Measurements from ENCODE around the gene ADAMTS15. TPM values are rescaled to one million over a fixed set of nuclear protein-coding genes. Genes with fewer than 3 reads are reported as not detected.

ADAMTS15 gene
- total RNA-seq, 4 donors from 2014 or later: 8.4 to 11.8 (median 9.5) TPM

DNA sequence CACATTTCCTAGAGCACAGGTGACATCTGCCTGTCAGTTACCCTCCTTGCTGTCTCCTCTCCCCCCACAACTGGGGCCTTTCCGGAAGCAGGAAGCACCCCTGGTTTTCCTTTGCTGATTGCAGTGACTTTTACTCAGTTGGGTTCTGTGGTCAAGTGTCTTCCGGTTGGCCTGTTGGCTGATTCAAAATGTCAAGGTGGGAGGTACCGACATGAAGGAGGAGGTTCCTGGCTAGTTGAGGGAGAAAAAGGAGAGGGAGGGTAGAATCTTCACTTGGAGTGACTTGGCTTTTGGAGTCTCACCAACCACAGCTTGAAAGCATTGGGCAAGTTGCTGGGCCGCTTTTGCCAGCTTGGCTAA is 9.3 kb upstream of the ADAMTS15 start:
- Histone ChIP-seq H3K27ac (no peak overlapping the region), H3K4me1 (peaks cover 0 to 17% (median 2%) of the 10 kb centered on the region in 3 donors), H3K4me3 (no peak overlapping the region), H3K9me3 (no peaks in the 10 kb centered on the region), H3K36me3 (no peaks in the 10 kb centered on the region), H3K27me3 (no peaks in the 10 kb centered on the region)
- WGBS, 2 donors (ENCODE audit: low coverage in 1 of 2): 87 to 93% methylated on average over 3 of the region's 4 CpGs
- no peak for ATAC-seq
- TF ChIP-seq EP300 (IDR thresholded peaks at IDR 0.05) (no peak), POLR2AphosphoS5 (IDR thresholded peaks at IDR 0.05) (no peak), POLR2A (IDR thresholded peaks at IDR 0.05) (no peak)
- TF ChIP-seq, protein P1, sequence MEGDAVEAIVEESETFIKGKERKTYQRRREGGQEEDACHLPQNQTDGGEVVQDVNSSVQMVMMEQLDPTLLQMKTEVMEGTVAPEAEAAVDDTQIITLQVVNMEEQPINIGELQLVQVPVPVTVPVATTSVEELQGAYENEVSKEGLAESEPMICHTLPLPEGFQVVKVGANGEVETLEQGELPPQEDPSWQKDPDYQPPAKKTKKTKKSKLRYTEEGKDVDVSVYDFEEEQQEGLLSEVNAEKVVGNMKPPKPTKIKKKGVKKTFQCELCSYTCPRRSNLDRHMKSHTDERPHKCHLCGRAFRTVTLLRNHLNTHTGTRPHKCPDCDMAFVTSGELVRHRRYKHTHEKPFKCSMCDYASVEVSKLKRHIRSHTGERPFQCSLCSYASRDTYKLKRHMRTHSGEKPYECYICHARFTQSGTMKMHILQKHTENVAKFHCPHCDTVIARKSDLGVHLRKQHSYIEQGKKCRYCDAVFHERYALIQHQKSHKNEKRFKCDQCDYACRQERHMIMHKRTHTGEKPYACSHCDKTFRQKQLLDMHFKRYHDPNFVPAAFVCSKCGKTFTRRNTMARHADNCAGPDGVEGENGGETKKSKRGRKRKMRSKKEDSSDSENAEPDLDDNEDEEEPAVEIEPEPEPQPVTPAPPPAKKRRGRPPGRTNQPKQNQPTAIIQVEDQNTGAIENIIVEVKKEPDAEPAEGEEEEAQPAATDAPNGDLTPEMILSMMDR (IDR thresholded peaks at IDR 0.05): no peak

DNA sequence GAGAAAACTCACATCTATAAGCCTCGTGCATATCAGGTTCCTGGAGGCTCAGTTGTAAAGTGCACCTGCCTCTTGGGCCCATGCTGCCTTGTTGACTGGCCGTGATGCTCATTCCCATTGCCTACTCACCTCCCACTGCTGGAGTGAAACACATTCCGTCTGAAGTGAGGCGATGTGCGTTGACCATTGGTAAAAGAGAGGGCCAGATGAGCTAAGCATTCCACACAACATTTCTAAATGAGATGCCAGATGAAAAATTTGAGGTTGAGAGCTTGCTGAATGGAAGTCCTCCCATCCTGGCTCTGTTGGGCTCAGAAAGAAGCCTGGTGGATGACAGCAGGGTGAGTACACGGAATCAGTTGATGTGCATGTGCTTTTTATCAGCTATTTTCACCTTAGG is 8.6 kb upstream of the ADAMTS15 start:
- Histone ChIP-seq H3K27ac (no peak overlapping the region), H3K4me3 (no peak overlapping the region), H3K4me1 (peaks cover 0 to 12% (median 0%) of the 10 kb centered on the region in 3 donors), H3K9me3 (no peaks in the 10 kb centered on the region), H3K36me3 (no peaks in the 10 kb centered on the region), H3K27me3 (no peaks in the 10 kb centered on the region)
- TF ChIP-seq, protein P1 (IDR thresholded peaks at IDR 0.05): no peak
- ATAC-seq: no peak
- WGBS, 2 donors (ENCODE audit: low coverage in 1 of 2): 63 to 96% methylated on average over 3 to 5 of the region's 6 CpGs

DNA sequence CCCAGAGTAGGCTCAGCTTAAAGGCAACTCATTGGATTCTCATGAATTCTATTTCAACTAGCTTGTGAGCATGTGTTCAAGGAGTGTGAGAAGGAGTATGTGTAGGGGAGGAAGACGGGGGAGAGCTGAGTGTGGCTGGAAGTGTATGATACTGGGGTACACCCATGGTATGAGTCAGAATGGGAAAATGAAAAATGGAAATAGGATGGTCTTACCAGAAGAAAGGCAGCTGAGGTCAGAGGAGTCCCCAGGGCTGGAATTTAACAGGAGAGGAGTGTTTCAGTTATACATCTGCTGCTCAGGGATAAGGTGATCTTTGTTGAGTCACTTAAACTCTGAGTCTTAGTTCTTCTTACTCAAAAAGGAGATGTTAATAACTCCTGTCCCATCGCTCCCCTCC is 6.7 kb upstream of the ADAMTS15 start:
- ATAC-seq: no peak
- WGBS, 2 donors (ENCODE audit: low coverage in 1 of 2): 83 to 100% methylated on average over 1 to 2 of the region's 2 CpGs
- TF ChIP-seq POLR2A (IDR thresholded peaks at IDR 0.05) (no peak), EP300 (IDR thresholded peaks at IDR 0.05) (no peak), POLR2AphosphoS5 (IDR thresholded peaks at IDR 0.05) (no peak)
- TF ChIP-seq, protein P1 (IDR thresholded peaks at IDR 0.05): no peak

DNA sequence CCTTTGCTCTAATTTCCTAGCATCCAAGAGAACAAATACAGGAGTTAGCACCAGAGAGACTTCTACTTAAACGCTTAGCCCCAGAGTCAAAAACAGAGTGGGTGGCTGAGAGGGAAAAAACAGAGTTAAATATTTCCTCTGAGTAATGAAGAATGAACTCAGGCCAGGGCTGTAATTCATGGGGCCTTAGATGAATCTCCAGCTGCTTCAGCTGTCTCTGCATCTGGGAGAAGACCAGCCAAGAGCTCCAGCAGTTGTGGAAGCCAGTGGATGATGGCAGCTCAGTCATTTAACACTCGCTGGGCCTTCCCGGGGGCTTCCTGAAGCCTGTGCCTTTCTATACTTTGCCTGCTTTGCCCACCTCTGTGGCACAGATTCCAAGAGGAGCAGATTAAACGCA is 5.7 kb upstream of the ADAMTS15 start:
- ATAC-seq: no peak
- peaks cover 0 to under 1% (median 0%) of the 10 kb centered on the region in 3 donors for H3K4me1 ChIP-seq
- H3K36me3 ChIP-seq: no peaks in the 10 kb centered on the region
- TF ChIP-seq, protein P1 (IDR thresholded peaks at IDR 0.05): no peak
- TF ChIP-seq POLR2A (IDR thresholded peaks at IDR 0.05) (no peak), POLR2AphosphoS5 (IDR thresholded peaks at IDR 0.05) (no peak), EP300 (IDR thresholded peaks at IDR 0.05) (no peak)
- H3K27me3 ChIP-seq: no peaks in the 10 kb centered on the region
- no peaks in the 10 kb centered on the region for H3K9me3 ChIP-seq
- H3K27ac ChIP-seq: peak overlapping the region in 2 of 4 donors; percentile 35 to 37
- 37 to 86% methylated on average over 1 to 3 of the region's 4 CpGs for WGBS, 2 donors (ENCODE audit: low coverage in 1 of 2)
- H3K4me3 ChIP-seq: no peak overlapping the region

More for the DNA sequence above, 6.7 kb upstream of the ADAMTS15 start:
- H3K36me3 ChIP-seq: no peaks in the 10 kb centered on the region
- H3K4me3 ChIP-seq: no peak overlapping the region
- no peaks in the 10 kb centered on the region for H3K27me3 ChIP-seq
- no peak overlapping the region for H3K27ac ChIP-seq
- H3K9me3 ChIP-seq: no peaks in the 10 kb centered on the region
- no peaks in the 10 kb centered on the region for H3K4me1 ChIP-seq

DNA sequence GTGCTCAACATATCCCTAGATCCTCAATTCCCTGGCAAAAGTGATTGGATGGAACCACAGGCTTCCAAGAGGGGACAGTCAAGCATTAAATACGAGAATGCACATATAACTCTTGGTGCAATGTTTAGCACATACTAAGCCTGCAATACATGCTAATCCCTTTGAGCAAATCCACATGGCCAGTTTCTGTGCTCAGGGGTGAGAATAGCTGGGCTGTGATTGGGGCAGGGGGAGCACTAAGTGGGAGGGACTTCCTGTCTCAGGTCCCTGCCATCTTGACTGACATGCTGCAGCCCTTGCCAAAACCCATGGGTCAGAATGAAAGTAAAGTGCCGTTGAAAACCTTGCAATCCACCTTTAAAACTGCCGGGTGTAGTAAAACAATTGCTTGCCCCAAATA is 2.7 kb upstream of the ADAMTS15 start:
- H3K4me1 ChIP-seq: peaks cover 0 to 31% (median 0%) of the 10 kb centered on the region in 3 donors
- no peak overlapping the region for H3K4me3 ChIP-seq
- no peak for ATAC-seq
- H3K27ac ChIP-seq: no peak overlapping the region
- WGBS, 2 donors (ENCODE audit: low coverage in 1 of 2): 92 to 97% methylated on average over 3 of the region's 3 CpGs
- TF ChIP-seq EP300 (IDR thresholded peaks at IDR 0.05): no peak
- no peaks in the 10 kb centered on the region for H3K9me3 ChIP-seq
- no peaks in the 10 kb centered on the region for H3K36me3 ChIP-seq
- H3K27me3 ChIP-seq: peaks cover 19% of the 10 kb centered on the region
